Retinal pigment epithelial cell (primary cell): ENCODE data around the gene DYNC1H1.
A peak's percentile ranks its signal among the peaks of the same experiment; 100 is the strongest.

ENCODE experiments used
- DNase-seq: peaks from one replicate; pipeline ENCODE4 v3.0.0-alpha.2; 2010; ENCODE audit warnings: low read depth
- H3K4me3 ChIP-seq: 2 replicates; pipeline ENCODE4 v1.5.1; 2011; ENCODE audit warnings: mild to moderate bottlenecking, low read length, control low read depth, moderate library complexity
- CTCF ChIP-seq: conservative IDR thresholded peaks from 2 replicates; pipeline ENCODE4 v1.5.1; 2011; ENCODE audit warnings: low read depth, low read length, control low read depth, inconsistent platforms

Gene DYNC1H1

GRCh38 chr14:101963052-101963451 lies 1.3 kb upstream of the DYNC1H1 start:
- no peak overlapping the region for H3K4me3 ChIP-seq
- TF ChIP-seq CTCF = no peak

GRCh38 chr14:101963656-101964296 lies 597 bp upstream of the DYNC1H1 start:
- TF ChIP-seq CTCF = no peak
- H3K4me3 ChIP-seq = peak overlapping the region; percentile 25
- no peak for DNase-seq

More at GRCh38 chr14:101963052-101963451, 1.3 kb upstream of the DYNC1H1 start:
- DNase-seq = no peak

- TF ChIP-seq CTCF = no peak
- peak overlapping the region; percentile 95 for H3K4me3 ChIP-seq
These were observed 790 bp downstream of the DYNC1H1 start for GRCh38 chr14:101965181-101965544.

GRCh38 chr14:101965770-101966722 lies 1.7 kb downstream of the DYNC1H1 start:
- TF ChIP-seq CTCF = no peak
- no peak for DNase-seq
- H3K4me3 ChIP-seq = peak overlapping the region; percentile 95

More at GRCh38 chr14:101965181-101965544, 790 bp downstream of the DYNC1H1 start:
- no peak for DNase-seq

GRCh38 chr14:101966742-101967141 lies 2.4 kb downstream of the DYNC1H1 start:
- no peak for DNase-seq
- TF ChIP-seq CTCF = no peak
- H3K4me3 ChIP-seq = peak overlapping the region; percentile 95

GRCh38 chr14:101968186-101968585 lies 3.8 kb downstream of the DYNC1H1 start:
- no peak for TF ChIP-seq CTCF
- DNase-seq = no peak
- no peak overlapping the region for H3K4me3 ChIP-seq
